Left lung (tissue), 10 donors: ENCODE results near the gene CHDH. TPM values are rescaled to one million over a fixed set of nuclear protein-coding genes. Genes with fewer than 3 reads are reported as not detected.
A peak's percentile ranks its signal among the peaks of the same experiment; 100 is the strongest.

Experiments
- ATAC-seq: fragments of 200-7000 bp; cut with Tn5 transposase; one replicate; pipeline ENCODE4 v1.9.1; 2020; ENCODE audit warnings: moderate library complexity
- DNase-seq, 4 donors: peaks; one replicate each; pipeline ENCODE4 v3.0.0-alpha.2; 2013 to 2020
- H3K27ac ChIP-seq, 2 donors: fragments of 200-600 bp; sonication (generic) in 1 of 2; one replicate each; pipeline versions ENCODE4 v1.5.0 to v1.8.0; 2020 to 2021
- H3K27me3 ChIP-seq, 2 donors: fragments of 200-600 bp; sonication (generic) in 1 of 2; one replicate each; pipeline versions ENCODE4 v1.5.0 to v1.8.0; 2020 to 2021
- H3K36me3 ChIP-seq, 2 donors: fragments of 200-600 bp; sonication (generic) in 1 of 2; one replicate each; pipeline versions ENCODE4 v1.5.0 to v1.8.0; 2020 to 2021
- H3K4me1 ChIP-seq, 2 donors: fragments of 200-600 bp; one replicate each; pipeline ENCODE4 v1.8.0; 2021
- H3K4me3 ChIP-seq, 2 donors: fragments of 200-600 bp; sonication (generic) in 1 of 2; one replicate each; pipeline versions ENCODE4 v1.5.0 to v1.8.0; 2020 to 2021; ENCODE audit warnings: mild to moderate bottlenecking in 1 of 2
- H3K9me3 ChIP-seq, 2 donors: fragments of 200-600 bp; sonication (generic) in 1 of 2; one replicate each; pipeline versions ENCODE4 v1.5.0 to v1.8.0; 2020 to 2021
- intact Hi-C, 2 donors: fragments of 100-400 bp; cut with DNase I; formaldehyde crosslinking; loops; one replicate each; pipeline versions ENCODE4 v1.11.2 to v1.14.2; 2022
- polyA plus RNA-seq, 6 donors: library from polyadenylated mRNA; unstranded; fragments of 120-200 nt; gene quantifications; one replicate each; pipeline ENCODE4 v1.2.1, GENCODE V29; 2013; ENCODE audit not compliant: insufficient read length in 6 of 6
- total RNA-seq, 2 donors: library from RNA; stranded (reverse); fragmentation: NEBNext Ultra II Directional; extraction: Animal tissue kit (Norgen Biotek cat#: 25700); gene quantifications; one replicate each; pipeline ENCODE4 v1.2.1, GENCODE V29; 2021
- TF ChIP-seq, protein P1 (sequence below), 2 donors: fragments of 200-600 bp; sonication (generic) in 1 of 2; IDR thresholded peaks; one replicate each; pipeline versions ENCODE4 v1.5.0 to v1.8.0; 2021; ENCODE audit warnings: antibody characterized with exemption in 2 of 2
- donor health status: DM: no; HTN: yes; CAD: no.
- donor health status: DM: no; HTN: no; CAD: no.

Gene CHDH
- total and polyA plus RNA-seq, 8 donors = 3.3 to 11.4 (median 4.3) TPM

DNA sequence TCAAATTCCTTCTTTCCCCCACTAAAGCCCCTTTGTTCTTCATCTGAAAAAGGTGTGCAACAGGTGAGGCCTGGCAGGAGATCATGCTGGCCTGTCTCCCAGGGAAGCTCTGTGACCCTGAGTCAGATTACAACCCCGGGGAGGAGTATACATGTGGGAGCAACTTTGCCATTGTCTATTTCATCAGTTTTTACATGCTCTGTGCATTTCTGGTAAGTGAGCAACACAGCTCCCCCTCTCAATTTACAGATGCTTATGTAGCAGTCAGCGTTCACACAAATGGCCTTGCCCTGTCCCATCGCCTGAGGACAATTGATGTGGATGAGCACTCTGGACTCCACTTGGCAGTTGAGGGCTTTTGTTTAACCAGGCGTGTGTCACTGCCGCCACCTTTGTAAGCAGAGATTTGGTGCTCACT is 70.4 kb downstream of the CHDH start:
- ATAC-seq = no peak
- peaks cover 0 to 4% of the 10 kb centered on the region in 2 donors for H3K4me1 ChIP-seq
- intact Hi-C loops = no loop called here
- TF ChIP-seq, protein P1, sequence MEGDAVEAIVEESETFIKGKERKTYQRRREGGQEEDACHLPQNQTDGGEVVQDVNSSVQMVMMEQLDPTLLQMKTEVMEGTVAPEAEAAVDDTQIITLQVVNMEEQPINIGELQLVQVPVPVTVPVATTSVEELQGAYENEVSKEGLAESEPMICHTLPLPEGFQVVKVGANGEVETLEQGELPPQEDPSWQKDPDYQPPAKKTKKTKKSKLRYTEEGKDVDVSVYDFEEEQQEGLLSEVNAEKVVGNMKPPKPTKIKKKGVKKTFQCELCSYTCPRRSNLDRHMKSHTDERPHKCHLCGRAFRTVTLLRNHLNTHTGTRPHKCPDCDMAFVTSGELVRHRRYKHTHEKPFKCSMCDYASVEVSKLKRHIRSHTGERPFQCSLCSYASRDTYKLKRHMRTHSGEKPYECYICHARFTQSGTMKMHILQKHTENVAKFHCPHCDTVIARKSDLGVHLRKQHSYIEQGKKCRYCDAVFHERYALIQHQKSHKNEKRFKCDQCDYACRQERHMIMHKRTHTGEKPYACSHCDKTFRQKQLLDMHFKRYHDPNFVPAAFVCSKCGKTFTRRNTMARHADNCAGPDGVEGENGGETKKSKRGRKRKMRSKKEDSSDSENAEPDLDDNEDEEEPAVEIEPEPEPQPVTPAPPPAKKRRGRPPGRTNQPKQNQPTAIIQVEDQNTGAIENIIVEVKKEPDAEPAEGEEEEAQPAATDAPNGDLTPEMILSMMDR (IDR thresholded peaks at IDR 0.05) = no peak
- no peaks in the 10 kb centered on the region for H3K9me3 ChIP-seq
- no peak overlapping the region for H3K27ac ChIP-seq
- no peaks in the 10 kb centered on the region for H3K27me3 ChIP-seq
- no peaks in the 10 kb centered on the region for H3K36me3 ChIP-seq
- H3K4me3 ChIP-seq = no peak overlapping the region
- no peak for DNase-seq

DNA sequence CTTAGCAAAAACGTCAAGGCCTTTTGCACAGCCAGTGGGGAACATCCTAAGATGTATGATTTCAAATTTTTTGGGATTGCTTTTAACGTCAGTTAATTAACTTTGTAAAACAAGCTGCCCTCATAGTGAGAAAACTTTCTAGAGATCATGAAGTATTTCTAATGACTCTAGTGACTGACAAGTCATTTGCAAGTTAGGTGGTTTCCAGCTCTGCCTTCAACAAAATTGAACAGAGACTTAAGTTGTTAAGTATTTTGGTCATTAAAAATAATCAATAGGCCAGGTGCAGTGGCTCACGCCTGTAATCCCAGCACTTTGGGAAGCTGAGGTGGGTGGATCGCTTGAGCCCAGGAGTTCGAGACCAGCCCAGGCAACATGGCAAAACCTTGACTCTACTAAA is 71.2 kb downstream of the CHDH start:
- intact Hi-C loops = no loop called here
- Histone ChIP-seq H3K27me3 (no peaks in the 10 kb centered on the region), H3K4me3 (no peak overlapping the region), H3K9me3 (no peaks in the 10 kb centered on the region), H3K4me1 (peaks cover 0 to 4% of the 10 kb centered on the region in 2 donors), H3K27ac (no peak overlapping the region), H3K36me3 (no peaks in the 10 kb centered on the region)
- TF ChIP-seq, protein P1 (IDR thresholded peaks at IDR 0.05) = no peak
- DNase-seq = no peak
- ATAC-seq = no peak

DNA sequence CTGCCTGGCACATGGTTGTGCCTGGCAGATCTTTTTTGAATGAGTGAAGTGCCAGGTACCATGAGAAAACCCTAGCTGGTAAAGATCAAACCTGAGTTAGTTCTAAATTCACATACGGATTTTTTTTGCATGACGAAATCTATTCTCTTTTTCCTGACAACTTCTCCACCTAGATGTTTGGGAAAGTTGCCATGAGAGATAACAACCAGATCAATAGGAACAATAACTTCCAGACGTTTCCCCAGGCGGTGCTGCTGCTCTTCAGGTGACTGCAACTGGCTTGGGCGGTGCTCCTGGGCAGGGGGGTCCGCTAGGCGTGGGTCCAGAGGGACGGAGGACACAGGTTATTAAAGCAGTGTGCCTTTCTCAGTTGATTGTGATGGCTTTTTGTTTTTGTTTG is 71.8 kb downstream of the CHDH start:
- Histone ChIP-seq H3K9me3 (no peaks in the 10 kb centered on the region), H3K27ac (no peak overlapping the region), H3K27me3 (no peaks in the 10 kb centered on the region), H3K4me1 (peaks cover 0 to 4% of the 10 kb centered on the region in 2 donors), H3K36me3 (no peaks in the 10 kb centered on the region), H3K4me3 (no peak overlapping the region)
- TF ChIP-seq, protein P1 (IDR thresholded peaks at IDR 0.05) = no peak
- ATAC-seq (no peak), DNase-seq (no peak)
- intact Hi-C loops = no loop called here

DNA sequence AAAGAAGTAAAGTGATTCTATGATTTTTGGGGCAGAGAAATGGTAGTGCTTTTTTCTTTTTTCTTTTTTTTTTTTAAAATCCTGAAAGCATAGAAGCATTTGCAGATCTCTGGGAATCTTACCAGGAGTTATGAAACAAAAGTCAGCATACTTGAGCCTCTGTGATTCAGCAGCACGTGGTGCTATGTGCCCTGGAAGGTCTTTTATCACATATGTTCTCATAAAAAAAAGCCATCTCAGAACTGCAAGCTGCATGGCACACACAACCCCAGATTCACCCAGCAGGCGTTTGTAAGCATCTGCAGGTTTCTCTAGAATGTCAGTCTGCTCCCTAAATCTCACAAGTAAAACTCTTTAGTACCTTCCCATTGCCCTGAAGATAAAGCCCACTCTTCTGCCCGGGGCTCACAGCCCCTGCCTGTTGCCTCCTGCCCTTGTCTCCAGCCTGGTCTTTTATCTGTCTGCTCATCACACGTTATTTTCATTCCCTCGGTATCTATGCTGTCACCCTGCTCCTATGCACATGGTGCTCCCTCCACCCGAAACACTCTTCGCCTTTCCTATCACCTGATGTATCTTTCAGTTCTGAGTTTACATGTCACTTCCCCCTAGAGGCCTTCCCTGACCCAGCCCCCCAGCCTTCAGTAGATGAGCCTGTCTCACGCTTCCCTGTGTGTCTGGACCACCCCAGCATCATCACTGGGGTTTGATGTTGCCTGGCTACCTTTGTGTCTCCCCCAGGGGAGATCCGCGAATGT is 72.4 kb downstream of the CHDH start:
- H3K27me3 ChIP-seq = no peaks in the 10 kb centered on the region
- peak; percentile 80 for ATAC-seq
- H3K36me3 ChIP-seq = no peaks in the 10 kb centered on the region
- no peaks in the 10 kb centered on the region for H3K9me3 ChIP-seq
- TF ChIP-seq, protein P1 (IDR thresholded peaks at IDR 0.05) = no peak
- H3K27ac ChIP-seq = peak overlapping the region; percentile 20 to 30
- no peak overlapping the region for H3K4me3 ChIP-seq
- H3K4me1 ChIP-seq = peaks cover 0 to 4% of the 10 kb centered on the region in 2 donors
- DNase-seq = peak in 2 of 4 donors; percentile 51 to 58
- intact Hi-C loops = no loop called here

DNA sequence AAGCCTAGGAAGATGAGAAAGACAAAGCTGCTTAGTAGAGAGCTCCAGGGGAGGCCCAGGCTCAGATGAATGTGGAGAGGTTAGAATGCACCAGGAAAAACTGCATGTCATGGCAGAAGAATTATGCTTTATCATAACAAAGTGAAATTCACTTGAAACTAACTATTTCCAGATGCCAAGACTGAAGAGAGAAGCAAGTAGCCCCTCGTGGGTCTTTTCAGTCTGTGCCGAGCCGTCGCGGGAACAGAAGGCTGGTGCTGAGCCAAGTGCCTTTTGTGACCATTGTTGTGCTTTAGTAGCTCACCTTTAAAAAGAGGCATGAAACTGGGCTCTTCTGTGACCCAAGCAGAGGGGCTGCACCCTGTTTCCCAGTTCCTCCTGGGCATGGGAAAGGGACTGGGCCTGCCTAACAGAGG is 73.2 kb downstream of the CHDH start:
- H3K27ac ChIP-seq = peak overlapping the region in 1 of 2 donors; percentile 20
- DNase-seq (no peak), ATAC-seq (peak; percentile 5)
- H3K36me3 ChIP-seq = no peaks in the 10 kb centered on the region
- H3K27me3 ChIP-seq = no peaks in the 10 kb centered on the region
- TF ChIP-seq, protein P1 (IDR thresholded peaks at IDR 0.05) = no peak
- H3K4me1 ChIP-seq = peaks cover 0 to 4% of the 10 kb centered on the region in 2 donors
- H3K4me3 ChIP-seq = no peak overlapping the region
- intact Hi-C loops = no loop called here
- H3K9me3 ChIP-seq = no peaks in the 10 kb centered on the region
